HG03342 (cell line): ENCODE results near the gene TMEM185B.
"Not testable (repeated sequence)": the region's sequence is repeated elsewhere in the genome, so short reads cannot be mapped to it uniquely, and the experiment has no call there.

Experiments used
- ATAC-seq: cut with Tn5 transposase; IDR thresholded peaks from one replicate; pipeline ENCODE4 v1.9.1; 2021; ENCODE audit warnings: mild to moderate bottlenecking, moderate library complexity; ENCODE audit not compliant: unreplicated experiment

The TMEM185B gene

DNA sequence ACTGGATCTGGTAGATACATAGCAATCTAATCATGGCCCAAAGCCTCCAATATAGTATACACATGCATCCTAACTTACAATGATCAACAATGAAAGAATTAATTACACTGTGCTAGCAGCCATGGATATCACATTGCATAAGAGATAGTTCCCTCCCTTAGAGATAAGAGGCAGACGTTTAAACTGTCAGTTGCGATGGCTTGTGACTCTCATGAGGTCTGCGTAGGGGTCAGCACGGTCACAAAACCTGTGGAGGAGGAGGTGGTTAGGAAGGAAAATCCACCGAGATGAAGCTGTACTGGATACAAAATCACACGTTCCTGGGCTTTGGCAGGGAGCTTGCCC lies 28.7 kb upstream of the TMEM185B start:
- no peak for ATAC-seq

DNA sequence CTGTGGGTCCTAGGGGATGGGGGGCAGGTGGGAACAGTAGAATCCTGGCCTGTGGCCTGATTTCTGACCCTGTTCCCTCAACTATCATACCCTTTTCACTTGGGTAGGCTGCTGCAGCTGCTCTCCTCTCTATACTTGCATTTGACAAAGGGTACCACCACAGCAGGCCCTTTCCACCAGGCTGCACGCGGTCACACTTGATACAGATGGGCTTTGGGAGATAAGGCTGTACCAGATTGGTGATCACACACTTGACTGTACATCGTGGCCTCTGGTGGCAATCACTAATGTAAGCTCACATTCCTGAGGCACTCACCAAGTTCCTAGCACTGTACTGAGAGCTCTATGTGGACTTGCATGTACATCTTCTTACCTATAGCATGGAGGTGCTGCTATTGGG lies 27.9 kb upstream of the TMEM185B start:
- no peak for ATAC-seq

DNA sequence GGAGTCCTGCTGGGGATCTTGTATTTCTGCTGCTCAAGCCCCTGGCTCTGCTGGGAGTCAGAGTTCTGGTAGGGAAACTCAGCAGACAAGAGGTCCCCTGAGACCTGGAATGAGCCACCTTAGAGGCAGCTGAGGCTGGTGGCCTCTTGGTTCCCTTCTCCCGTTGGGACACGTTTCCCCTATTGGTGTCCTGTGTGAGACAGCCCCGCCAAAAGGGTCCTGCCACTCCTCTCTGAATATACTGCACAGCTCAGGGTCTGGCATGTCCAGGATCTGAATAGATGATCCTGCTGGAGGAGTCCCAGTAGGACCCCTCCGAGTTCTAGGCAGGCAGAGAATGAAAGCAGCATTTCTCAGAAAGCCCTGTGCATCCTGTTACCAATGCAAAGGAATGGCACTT lies 27.4 kb upstream of the TMEM185B start:
- no peak for ATAC-seq

DNA sequence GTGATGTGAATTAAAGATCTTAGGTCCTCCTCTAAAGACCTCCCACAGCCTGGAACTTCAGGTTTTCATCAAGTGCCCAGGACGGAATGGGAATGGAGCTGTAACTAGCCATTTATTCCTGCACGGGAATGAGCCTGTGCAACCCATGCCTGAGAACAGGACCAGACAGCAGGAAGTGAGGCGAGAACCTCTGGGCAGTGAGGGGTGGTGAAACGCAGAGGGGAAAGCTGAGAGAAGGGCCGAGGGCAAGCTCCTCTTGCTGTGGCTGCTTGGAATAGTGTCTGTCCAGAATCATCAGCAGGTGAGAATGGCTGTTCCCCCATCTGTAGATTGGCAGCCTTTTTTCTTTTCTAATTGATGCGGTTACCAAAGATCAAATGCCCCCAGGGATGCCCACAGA lies 24.7 kb upstream of the TMEM185B start:
- ATAC-seq, result no peak

DNA sequence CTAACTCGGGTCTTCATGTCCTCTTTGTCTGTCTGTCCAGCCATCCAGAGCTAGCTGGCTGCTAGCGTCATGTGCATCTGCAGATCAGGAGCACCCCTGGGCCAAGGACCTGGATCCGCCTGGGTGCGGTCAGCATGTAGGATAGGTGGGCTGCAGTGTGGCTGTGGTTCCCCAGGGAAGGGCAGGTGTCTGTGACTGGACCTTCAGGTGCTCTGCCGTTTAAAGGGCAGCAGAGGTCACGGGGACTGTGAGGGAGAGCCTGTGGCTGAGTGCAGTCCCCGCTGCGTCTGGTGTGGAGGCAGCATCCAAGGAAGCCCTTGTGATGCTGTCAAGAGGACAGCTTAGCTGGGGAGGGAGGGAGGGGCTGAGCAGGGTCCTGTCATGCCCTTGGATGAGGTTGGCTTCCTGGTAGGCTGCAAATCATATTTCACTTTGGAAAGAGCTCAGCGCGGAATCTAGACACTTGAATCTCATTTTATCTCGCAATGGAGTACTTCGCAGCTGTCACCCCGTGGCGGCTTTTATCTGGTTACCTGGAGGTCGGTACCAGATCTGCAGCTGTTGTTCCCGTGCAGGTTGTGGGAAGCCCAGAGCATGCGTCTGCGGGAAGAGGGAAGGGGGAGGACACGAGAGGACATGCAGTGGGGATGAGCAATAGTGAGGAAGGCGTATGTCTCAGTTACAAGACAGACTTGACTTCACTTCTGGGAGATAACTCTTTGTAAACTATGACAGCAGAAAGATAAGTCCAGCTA lies 23.5 kb upstream of the TMEM185B start:
- ATAC-seq, result no peak

DNA sequence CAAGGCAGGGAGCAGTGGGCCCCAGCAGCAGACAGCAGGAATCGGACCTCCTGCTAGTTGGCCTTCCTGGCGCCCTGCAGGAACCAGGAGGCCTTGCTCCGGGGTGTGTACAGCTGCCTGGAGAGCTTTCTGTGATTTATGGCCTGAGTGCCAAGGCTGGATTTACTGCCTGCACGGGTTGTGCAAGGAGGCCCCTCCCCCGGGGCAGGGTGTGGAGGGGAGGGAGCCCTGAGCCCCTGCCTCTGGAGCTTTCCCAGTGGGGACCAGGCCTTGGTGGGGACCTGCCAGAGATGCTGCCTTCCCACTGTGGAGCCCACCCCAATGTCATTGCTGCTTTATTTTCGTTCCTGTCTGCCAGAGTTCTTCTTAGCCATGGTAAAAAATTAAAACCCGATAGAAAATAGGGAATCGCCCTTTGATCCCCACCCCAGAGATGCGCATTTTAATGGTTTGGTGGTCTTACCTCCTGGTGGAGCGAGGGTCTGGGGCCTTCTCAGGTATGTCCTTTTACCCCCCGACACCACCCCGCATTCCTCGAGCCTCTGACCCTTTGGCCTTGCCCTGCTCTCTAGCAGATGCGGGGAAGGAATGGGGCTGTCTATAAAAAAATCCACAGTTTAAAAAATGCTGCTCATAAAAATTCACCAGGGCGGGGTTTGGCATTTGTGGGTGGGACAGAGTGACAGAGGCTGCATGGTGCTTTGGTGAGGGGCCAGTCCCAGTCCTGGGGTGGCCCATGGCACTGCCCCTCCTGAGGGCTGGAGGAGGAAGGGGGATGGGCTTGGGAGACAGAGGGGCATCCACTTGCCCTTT lies 22.5 kb upstream of the TMEM185B start:
- no peak for ATAC-seq

DNA sequence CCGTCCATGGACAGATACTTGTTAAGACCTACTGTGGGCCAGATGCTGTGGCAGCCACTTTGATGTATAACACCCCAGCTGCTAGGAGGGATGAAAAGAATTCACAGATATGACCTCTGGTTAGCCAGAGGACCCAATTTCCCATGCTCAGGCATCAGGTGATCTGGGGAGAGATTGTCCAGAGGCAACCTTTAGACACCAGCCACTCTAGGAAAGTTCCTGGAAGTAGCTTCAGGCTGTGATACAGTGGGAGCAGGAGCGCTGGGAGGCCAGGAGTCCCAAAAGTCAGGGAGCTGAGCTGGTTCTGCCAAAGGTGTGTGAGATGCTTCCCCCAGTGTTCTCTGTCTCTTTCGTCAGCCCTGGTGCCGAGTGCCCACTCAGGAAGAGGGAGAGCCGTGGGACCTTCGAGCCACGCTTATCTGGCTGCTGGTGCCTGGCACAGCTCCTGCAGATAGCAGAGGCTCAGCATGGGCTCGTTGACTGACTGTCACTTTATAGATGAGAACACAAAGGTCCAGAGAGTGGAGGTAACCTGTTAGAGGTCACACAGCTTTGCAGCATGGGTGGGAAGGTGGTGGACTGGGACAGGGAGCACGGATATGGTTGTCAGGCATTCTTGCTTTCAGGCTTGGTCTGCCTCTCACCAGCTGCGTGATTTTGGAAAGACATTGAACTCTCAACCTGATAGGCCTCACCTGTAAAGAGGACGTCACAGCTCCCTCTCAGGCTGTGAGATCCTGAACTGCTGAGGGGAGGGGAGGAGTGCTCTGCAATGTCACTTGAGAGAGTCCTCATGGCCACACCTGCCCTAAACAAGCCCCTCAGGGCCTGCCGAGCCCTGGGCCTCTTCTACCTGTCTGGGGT lies 21.7 kb upstream of the TMEM185B start:
- ATAC-seq, result no peak

DNA sequence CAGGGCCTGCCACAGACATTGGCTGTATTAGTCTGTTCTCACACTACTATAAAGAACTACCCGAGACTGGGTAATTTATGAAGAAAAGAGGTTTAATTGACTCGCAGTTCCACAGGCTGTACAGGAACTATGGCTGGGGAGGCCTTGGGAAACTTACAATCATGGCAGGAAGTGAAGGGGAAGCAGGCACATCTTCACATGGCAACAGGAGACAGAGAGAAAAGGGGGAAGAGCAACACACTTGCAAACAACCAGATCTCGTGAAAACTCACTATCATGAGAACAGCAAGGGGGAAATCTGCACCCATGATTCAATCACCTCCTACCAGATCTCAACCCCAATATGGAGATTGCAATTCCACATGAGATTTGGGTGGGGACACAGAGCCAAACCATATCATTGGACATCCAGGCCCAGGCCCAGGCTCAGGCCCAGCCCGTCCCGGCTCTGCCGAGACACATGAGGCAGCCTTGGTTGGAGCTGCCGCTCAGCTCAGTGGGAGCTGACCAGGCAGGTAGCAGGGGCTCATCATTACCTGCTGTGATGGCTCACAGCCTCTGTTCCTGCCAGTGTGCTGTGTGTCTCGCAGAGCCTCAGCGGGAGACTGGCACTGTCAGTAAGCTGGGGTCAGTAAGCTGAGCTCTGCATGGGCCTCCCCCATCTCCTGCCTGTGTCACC lies 20.8 kb upstream of the TMEM185B start:
- no peak for ATAC-seq

DNA sequence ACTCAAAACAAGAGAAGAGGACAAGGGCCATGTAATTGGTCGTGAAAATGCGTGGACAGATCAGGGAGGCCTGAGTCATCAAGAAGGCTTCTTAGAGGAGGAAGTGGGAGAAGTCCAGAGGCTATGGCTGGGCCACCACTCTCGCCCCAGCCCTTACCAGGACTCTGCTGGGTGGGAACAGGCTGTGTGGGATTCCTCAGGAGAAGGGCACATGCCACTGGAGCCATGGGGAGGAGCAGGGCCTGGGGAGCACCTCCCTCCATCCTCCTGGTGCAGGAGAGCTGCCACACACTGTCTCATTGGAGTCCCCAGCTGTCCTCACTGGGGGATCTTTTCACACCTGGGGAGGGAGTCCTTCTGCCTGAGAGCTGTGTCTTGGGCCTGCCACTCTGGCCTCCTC lies 20.0 kb upstream of the TMEM185B start:
- ATAC-seq, result no peak

DNA sequence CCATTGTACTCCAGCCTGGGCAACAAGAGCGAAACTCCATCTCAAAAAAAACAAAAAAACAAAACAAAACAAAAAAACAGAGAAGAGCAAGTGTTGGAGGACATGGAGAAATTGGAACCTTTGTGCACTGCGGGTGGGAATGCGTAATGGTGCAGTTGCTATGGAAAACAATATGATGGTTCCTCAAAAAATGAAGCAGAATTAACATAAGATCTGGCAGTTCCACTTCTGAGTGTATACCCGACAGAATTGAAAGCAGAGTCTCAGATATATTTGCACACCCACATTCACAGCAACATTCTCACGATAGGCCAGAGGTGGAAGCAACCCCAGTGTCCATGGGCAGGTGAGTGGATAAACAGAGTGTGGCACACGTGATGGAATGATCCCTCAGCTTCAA lies 18.5 kb upstream of the TMEM185B start:
- ATAC-seq, result no peak

DNA sequence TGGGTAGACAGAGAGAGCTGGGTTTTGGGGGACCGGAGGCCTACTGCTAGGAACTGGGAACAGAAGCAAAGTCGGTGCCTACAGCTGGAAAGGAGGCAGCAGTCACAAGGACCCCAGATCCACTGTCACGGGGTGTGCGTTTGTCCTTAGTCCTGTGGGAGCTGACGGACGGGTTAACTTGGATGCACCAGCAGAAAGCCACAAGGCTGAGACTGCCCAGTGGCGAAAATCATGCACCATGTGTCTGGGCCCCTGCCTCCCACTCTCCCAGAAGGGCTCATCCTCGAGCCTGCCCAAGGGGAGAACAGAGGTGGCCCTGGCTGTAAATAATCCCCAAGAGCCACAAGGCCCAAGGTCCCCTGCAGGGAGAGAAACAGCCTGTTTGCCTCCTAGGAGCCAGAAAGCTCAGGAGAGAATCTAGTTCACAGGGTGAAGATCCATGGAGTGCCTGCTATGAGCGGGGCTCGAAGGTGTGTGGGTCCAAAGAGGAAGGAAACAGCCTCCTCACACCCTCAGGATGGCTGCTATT lies 17.8 kb upstream of the TMEM185B start:
- no peak for ATAC-seq

DNA sequence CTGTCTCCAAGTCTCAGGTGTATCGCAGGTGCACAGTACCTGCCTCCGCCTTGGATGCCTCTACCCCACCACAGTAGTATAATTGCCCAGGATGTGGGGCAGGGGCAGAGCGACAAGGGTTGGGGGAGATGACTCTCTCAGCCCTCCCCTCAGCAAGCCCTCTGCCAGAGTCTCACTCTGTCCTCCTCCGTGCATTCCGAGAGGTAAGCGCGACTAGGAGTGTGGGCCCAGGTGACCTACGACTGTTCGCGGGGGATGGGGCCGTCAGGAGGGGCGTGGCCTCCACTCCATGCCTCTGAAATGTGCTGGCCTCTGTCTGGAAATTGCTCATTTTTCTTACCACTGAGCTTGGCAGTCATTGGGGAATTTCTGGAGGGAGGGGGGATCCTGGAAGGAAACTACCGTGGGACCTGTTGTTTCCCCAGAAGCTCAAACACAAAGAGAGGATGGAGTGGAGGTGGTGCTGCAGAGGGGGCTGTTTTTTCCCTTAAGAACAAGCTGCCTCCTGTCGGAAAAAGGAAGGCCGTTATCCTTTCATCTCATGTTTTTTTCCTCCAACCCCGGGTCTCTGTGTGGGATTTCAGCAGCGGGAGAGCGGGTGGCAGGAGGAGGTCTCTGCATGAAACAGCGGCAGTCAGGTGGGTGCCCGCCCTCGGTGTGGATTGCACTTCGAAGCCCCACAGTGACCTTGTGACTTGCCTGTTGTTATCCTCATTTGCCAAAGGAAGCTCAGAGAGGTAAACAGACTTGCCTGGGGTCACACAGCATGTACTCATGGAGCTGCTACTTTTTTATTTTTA lies 16.5 kb upstream of the TMEM185B start:
- no peak for ATAC-seq

DNA sequence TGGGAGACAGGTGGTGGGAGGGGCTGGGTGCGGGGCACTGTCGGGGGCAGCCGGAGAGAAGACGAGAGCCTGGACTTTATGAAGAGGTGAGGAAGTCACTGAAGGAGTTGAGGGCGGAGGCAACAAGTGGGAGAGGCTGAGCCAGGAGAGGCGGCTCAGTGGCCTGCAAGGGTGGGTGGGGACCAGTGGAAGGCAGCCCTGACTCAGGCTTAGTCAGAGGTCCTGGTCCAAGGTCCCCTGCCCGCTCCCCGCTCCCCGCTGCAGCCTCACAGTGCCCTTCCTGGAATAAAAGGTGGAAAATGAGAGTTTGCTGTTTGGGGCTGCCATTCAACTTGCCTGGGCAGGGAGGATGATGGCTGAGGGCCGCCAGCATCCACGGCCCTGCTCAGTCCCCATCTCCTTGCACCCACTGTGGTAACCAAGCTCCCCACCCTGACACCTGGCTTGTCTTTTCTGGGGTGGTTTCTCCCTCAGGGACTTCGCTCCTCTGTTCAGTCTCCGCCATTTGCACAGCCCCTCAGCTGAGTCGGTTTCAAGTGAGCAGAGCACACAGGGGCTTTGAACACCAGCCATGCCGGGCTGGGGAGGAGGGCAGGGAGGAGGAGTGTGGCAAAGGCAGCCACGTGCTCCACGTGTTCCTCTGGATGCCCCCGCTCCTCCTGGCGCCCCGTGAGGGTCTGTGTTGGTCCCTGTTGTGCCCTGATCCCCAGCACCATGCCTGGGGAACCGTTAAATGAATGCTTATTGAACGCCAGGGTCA lies 15.7 kb upstream of the TMEM185B start:
- ATAC-seq, result no peak

DNA sequence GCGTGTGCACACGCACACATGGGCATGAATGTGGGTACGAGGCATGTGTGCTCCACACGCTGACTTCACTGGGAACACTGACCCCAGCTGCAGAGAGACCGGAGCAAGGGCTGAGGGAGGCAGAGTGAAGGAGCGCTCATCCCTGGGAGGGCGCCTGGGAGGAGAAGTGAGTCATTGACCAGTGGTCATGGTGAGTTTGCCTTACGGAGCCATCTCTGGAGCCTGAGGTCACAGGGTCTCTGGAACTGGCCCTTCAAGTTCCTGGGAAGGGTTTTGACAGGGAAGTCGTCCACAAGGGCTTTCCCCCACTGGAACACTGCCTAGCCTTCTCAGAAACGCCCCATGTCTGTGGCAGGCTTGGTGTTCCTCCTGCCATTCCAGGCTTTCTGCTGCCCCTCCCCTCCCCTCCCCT lies 14.3 kb upstream of the TMEM185B start:
- ATAC-seq, result no peak

DNA sequence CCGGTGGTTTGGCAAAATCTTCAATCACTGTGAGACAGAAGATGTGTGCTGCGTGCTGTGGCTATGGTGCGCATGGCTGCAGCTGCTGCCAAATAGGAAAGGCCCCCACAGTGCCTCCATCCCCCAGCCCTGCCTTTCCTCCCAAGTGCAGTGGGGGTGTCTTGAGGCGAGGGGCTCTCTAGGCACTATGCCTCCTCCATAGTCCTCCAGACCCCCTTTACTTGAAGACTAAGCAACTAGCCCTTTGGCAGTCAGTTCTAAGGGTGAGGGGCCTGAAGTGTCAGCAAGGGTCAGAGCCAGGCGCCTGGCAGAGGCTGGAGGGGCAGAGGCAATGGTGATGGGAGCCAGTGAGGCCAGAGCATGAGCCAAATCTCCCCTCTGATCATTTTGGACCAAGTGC lies 13.6 kb upstream of the TMEM185B start:
- ATAC-seq, result no peak

DNA sequence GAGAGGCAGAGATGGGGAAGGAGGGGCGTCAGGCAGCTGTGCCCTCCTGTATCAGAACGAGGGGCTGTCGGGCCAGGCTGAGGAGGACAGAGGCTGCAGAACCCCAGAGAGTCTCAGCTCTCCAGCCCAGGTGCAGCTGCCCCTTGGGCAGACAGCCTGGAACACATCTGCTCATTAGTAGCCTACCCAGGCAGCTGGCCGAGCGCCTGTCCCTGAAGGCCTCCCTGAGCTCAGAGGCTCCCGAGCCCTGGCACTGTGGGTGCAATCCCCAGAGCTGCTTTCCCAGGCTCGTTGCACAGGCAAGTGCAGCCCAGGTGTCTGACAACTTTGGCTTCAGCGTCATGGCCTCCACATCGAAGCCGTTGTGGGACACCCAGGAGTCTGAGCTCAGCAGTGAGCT lies 13.1 kb upstream of the TMEM185B start:
- no peak for ATAC-seq

DNA sequence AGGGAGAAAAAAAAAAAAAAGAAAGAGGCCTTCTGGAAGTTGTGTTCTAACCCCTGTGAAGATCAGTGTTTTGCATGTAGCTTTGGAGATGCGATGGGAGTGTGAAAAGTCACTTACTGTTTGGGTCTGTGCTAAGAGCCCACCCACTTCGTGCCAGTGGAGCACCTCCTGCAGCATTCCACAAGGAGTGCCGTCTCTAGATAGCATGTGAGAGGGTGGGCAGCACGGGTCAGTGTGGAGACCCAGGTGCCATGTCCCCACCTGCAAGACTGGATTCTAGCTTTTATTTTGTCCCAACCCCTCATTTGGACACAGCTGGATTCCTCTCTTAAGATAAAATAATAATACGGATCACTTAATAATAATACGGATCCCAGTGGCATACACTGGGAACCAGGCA lies 12.5 kb upstream of the TMEM185B start:
- ATAC-seq, result no peak

DNA sequence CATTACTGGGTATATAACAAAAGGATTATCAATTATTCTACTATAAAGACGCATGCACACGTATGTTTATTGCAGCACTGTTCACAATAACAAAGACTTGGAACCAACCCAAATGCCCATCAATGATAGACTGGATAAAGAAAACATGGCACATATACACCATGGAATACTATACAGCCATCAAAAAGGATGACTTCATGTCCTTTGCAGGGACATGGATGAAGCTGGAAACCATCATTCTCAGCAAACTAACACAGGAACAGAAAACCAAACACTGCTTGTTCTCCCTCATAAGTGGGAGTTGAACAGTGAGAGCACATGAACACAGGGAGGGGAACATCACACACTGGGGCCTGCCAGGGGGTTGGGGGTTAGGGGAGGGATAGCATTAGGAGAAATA lies 12.0 kb upstream of the TMEM185B start:
- ATAC-seq, result not testable (repeated sequence)

DNA sequence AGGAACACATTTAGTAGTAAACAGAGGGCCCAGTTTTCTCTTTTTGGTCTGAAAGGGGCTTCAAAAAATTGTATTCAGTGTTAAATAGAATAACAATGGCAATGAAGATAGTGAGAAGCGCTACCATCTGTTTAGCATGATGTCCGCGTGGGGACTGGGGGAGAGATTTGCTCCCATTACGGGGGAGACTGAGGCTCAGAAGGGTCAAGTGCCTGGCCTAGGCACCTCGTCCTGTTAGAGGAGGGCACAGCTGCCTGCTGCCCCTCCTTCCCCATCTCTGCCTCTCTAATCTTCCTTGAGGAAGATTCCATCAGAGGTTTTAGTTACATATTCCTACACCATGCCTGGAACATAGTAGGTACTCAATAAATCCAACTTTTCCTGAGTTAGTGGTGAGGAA lies 10.1 kb upstream of the TMEM185B start:
- no peak for ATAC-seq
